Stimulated activated CD4-positive, alpha-beta T cell treated with anti-CD3 and anti-CD28 coated beads, Interleukin-4, amount 100 ng/mL, for 1 hour (primary cell): Measurements from ENCODE around the gene EEF1E1.

Source experiments
- DNase-seq: peaks from one replicate; pipeline ENCODE4 v3.0.0-alpha.2; 2020

EEF1E1 gene

GRCh38 chr6:8102122-8102958 lies at the start of gene EEF1E1:
TSS of gene EEF1E1 (minus strand) at chr6:8102548. CDS start at chr6:8102521, 27 bp downstream.
- peak; percentile 99 for DNase-seq

- DNase-seq = no peak
Measured at GRCh38 chr6:8149350-8149749, 47.0 kb upstream of the EEF1E1 start.

DNA sequence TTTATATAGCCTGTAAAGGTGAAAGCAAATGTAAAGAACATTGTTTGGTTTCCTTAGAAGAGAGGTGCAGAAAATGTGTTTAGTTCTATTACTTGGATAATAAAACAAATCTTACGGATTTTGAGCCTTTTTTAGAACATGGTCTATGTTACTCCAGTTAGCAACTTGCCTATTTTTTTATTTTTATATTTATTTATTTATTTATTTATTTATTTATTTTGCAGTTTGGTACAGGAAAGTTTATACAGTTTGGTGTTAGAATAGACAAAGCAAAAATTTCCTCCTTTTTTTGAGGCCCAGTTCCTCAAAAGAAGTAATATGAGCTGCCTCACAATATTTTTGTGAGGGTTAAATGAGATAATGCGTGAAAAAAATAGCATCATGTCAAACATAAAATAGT lies 41.6 kb upstream of the EEF1E1 start:
- no peak for DNase-seq

DNA sequence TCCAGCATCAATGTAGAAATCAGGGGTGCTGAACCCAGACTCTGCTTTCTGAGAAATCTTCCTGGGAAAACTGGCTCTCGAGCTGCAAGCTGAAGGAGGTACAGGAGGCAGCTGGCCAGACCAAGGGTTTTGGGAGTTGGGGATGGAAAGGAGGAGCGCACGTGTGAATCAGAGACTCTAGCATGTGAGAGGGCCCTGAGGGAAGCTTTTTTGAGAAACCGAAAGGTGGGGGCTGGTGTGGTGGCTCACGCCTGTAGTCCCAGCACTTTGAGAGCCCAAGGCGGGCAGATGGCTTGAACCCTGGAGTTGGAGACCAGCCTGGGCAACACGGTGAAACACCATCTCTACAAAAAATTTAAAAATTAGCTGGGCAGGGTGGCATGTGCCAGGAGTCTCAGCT lies 37.1 kb upstream of the EEF1E1 start:
- DNase-seq = no peak

- DNase-seq = no peak
Measured at GRCh38 chr6:8137529-8137939, 35.2 kb upstream of the EEF1E1 start.

DNA sequence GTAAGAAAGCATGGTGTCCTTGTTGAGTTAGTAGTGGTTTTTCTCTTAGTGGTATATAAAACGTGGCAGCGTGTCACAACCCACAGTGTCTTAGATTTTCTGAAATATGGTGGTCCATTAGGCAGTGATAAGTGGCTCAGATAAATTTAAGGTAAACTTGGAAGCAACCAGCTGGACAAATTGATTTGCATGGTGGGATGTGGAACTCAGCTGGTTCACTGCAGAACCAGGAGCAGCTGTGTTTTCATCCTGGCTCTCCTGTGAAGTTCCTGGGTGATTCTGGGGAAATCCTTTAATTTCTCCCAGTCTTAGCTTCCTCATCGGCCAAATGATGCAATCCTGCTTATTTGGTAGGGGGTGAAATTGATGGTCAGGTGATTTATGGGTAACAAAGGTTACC lies 32.9 kb upstream of the EEF1E1 start:
- DNase-seq = no peak

DNA sequence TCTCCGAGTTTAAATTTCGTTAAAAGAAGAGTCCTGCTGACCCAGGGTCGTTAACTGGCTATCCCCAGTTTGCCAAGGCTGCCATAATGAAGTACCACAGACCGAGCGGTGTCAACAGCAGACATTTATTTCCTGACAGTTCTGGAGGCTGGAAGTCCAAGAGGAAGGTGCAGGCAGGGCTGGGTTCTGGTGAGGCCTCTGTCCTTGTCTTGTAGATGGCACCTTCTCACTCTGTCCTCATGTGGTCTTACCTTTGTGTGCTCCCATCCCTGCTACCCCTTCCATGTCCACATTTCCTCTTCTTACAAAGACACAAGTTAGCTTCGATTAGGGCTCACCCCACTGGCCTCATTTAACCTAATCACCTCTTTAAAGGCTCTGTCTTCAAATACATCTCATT lies 29.8 kb upstream of the EEF1E1 start:
- no peak for DNase-seq

DNA sequence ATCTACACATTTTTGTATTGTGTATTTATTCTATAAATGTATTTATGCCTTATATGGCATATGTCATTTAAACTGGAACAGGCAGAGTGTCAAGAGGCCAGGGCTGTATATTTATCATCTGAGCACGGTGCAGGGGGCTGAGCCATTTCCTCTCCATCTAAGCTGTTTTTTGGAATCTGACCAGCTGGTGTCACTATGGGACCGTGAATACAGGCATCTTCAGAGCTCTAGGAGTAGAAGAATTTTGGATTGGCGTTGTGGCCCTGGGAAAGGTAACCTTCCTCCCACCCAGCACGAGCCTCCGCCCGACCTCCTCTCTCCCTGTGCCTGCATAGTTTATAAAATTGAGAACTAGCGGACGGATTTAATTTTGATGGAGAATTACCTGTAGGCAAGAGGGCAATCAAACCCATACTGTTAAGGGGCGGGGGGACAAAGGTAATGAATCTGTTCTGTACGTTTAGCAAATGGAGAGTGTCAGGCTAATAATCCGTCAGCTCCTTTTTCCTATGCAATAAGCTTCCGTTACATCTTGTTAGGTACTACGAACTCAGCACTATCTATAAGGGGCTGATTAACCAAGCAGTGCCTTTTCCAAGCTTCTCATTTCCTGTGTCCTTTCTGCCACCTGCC lies 29.0 kb upstream of the EEF1E1 start:
- peak; percentile 16 for DNase-seq

- DNase-seq = no peak
Measured at GRCh38 chr6:8130399-8130798, 28.1 kb upstream of the EEF1E1 start.

- DNase-seq = no peak
Measured at GRCh38 chr6:8123236-8123635, 20.9 kb upstream of the EEF1E1 start.

DNA sequence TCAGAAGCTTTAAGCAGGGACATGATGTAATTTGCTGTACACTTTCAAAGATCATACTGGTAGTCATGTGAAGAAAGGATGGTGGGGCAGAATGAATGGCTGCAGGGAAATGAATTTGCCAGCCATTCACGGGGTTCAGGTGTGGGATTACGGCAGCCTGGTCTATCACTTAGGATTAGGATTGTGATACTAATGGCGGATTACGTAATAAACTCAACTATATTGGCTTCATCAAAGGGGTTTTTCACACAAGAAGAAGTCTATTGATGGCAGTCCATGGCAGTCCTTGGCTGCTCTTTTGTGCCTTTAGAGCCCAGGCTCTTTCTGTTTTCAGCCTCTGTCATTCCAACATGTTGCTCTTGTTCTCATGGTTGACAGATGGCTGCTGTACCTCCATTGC lies 12.6 kb upstream of the EEF1E1 start:
- no peak for DNase-seq

DNA sequence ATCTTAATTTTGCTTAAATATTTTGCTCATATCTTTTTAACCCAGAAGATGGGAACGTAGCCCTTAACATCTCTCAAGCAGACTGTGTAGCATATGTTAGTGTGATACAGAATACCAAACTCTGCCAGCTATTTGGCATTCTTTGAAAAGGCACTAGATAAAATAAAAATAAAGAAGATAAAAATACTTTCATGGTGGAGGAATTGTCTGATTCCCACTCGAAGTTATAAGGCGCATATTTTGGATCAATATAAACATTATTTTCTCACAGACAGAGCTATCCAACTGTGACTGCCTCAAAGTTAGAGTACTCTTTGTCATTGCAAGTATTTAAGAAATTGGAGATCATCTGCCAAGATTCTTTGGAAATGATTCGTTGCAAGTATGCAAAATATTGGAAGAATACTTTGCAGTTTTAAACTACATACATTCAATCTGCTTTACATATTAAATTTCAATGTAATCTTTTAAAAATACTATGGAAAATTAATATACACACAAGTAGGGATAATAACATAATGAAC lies 10.8 kb upstream of the EEF1E1 start:
- no peak for DNase-seq

GRCh38 chr6:8110725-8111124 lies 8.4 kb upstream of the EEF1E1 start:
- DNase-seq = no peak

GRCh38 chr6:8110117-8110721 lies 7.9 kb upstream of the EEF1E1 start:
- DNase-seq = no peak

DNA sequence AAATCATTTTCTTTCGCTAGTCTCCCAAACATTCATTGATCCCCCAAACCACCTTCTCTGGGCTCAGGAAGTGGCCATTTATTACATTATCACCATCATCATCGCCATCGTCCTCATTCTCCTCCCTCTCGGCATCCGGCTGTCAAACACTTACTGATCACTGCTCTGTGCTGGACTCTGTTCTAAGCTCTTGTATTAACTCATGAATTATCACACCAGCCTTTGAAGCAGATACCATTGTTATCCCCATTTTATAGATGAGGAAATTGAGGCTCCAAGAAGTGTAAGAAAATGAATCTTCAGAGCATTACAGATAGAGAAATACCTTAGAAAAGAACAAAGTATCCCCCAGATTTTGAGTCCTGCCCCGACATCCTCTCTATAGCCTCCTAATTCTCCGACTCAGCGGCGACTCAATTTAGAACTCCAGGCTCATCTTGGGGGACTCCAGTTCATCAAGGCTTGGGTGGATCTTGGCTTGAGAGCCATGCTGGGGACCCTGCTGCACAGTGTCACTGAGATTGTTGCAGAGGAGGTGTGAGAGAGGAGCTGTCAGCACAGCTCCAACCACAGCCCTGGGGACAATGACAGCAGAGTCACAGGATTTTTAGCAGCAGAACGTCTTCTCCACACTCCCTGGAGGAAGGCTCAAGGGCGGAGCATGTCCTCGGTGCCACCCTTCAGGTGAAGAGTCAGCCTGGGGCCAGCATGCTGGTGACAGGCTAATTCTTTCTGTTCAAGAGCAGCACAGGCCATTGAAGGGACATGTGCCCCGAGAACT lies 6.6 kb upstream of the EEF1E1 start:
- DNase-seq = no peak

GRCh38 chr6:8108031-8108660 lies 5.8 kb upstream of the EEF1E1 start:
- DNase-seq = no peak

DNA sequence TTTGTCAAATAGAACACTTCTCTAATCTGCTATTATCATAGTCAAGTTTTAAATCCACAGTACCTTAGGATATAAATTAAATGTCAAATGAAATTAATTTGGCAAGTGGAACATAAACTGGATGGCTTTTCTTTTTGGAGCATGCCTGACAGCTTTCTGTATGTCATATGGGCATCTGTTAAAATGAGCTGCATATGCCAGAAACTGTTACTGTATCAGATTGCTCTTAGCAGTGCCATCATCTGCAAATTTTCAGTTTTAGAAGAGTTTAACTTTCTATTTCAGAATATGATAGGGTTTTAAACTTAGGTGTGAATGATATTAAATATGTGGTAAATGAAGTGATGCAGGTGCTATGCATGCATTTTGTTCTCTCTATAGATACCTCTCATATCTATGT lies 3.4 kb upstream of the EEF1E1 start:
- no peak for DNase-seq

- no peak for DNase-seq
Measured at GRCh38 chr6:8103726-8104125, 1.4 kb upstream of the EEF1E1 start.

DNA sequence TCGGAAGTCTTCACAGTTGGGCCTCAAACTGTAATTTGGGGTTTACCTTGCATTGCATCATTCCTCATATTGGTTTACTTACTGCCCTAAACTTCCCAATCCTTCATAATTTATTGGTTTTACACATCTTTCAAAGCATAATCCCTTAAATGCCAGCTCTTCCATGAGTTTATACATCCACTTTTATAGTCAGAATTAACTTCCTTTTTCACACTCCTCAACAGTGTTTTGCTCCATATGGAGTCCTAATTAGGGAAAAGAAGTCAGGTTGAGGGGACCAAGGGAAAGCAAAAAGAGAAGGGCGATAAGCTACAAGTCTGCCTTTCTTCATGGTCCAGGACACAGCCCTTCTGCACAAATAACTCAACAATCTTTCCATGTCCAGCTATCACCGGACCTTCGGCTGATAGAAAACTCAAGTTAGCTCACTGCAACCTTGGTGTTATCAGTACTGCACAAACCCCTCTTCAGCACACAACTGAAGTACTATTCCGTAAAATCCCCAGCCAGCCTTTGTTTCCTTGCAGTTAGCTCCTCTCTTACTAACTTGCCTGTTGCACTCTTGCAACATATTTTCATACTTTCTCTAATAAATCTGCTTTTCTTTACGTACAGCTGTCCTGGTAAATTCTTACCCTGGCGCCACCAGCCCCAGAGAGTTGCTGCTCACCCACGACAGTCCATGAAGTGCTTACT lies 2.0 kb downstream of the EEF1E1 start:
- no peak for DNase-seq

GRCh38 chr6:8090650-8091049 lies 11.7 kb downstream of the EEF1E1 start:
- no peak for DNase-seq

- DNase-seq = no peak
Measured at GRCh38 chr6:8088886-8089285, 13.5 kb downstream of the EEF1E1 start.
